H1 (cell line): ENCODE measurements around the gene DPM3. TPM values are rescaled to one million over a fixed set of nuclear protein-coding genes. Genes with fewer than 3 reads are reported as not detected.

Experiments
- CTCF ChIA-PET: fragments of 300-600 bp; sonication (Branson Sonifier 250); formaldehyde crosslinking; loops from one replicate; lab custom pipeline; 2021; ENCODE audit not compliant: partially characterized antibody; lab: Charles Lee
- POLR2A ChIA-PET: fragments of 300-600 bp; sonication (Branson Sonifier 250); formaldehyde crosslinking; loops from one replicate; lab custom pipeline; 2021; ENCODE audit warnings: inconsistent platforms; ENCODE audit not compliant: partially characterized antibody; lab: Charles Lee
- DNase-seq, 2 experiments: peaks; one replicate each; pipeline versions ENCODE4 v3.0.0 to v3.0.0-alpha.2; 2010 to 2022; ENCODE audit warnings: low spot score in 2 of 2, low read depth in 1 of 2, mixed read lengths in 1 of 2
- FAIRE-seq: peaks from 2 replicates; lab custom pipeline; 2011; peaks lifted over from hg19 to GRCh38; lab: Jason Lieb, UNC
- H2AFZ ChIP-seq: 2 replicates; pipeline ENCODE4 v1.8.1; 2012; ENCODE audit warnings: low read length, inconsistent platforms
- H2AK5ac ChIP-seq: 2 replicates; pipeline ENCODE4 v1.6.1; 2013; ENCODE audit warnings: low read depth, low read length
- H2BK120ac ChIP-seq: replicated peaks from 2 replicates; pipeline ENCODE3; 2013; ENCODE audit warnings: low read depth, low read length, inconsistent platforms
- H2BK12ac ChIP-seq: 2 replicates; pipeline ENCODE4 v1.6.1; 2013; ENCODE audit warnings: low read depth, low read length
- H2BK15ac ChIP-seq: 2 replicates; pipeline ENCODE4 v1.6.1; 2013; ENCODE audit warnings: low read length
- H2BK20ac ChIP-seq: 2 replicates; pipeline ENCODE4 v1.6.1; 2013; ENCODE audit warnings: low read length
- H2BK5ac ChIP-seq: 2 replicates; pipeline ENCODE4 v1.6.1; 2013; ENCODE audit warnings: low read depth, low read length
- H3K14ac ChIP-seq: 2 replicates; pipeline ENCODE4 v1.6.1; 2013; ENCODE audit warnings: inconsistent platforms; ENCODE audit not compliant: insufficient read length
- H3K18ac ChIP-seq: 2 replicates; pipeline ENCODE4 v1.6.1; 2013; ENCODE audit warnings: low read length; ENCODE audit errors: extremely low read depth
- H3K23ac ChIP-seq: 2 replicates; pipeline ENCODE4 v1.6.1; 2013; ENCODE audit warnings: inconsistent platforms; ENCODE audit not compliant: insufficient read length
- H3K23me2 ChIP-seq: 2 replicates; pipeline ENCODE4 v1.6.1; 2013; ENCODE audit warnings: low read depth, low read length
- H3K27ac ChIP-seq: 2 replicates; pipeline ENCODE4 v1.6.1; 2011; ENCODE audit warnings: low read depth, low read length, inconsistent platforms
- H3K27me3 ChIP-seq, 4 experiments: replicated peaks in 1 of 4; 1 replicate in 1 of 4; 2 replicates in 3 of 4; pipeline versions ENCODE4 v1.6.1 to v1.8.1; 2011 to 2013; ENCODE audit warnings: low read length in 3 of 4, mild to moderate bottlenecking in 3 of 4, inconsistent platforms in 2 of 4, mixed read lengths in 2 of 4, moderate library complexity in 1 of 4; ENCODE audit not compliant: control insufficient read depth in 3 of 4, insufficient read depth in 3 of 4; ENCODE audit errors: extremely low read depth in 1 of 4
- H3K36me3 ChIP-seq, 4 experiments: 2 replicates each; pipeline versions ENCODE4 v1.6.1 to v1.8.1; 2011 to 2013; ENCODE audit warnings: mild to moderate bottlenecking in 4 of 4, low read length in 3 of 4, moderate library complexity in 2 of 4, control low read depth in 1 of 4, inconsistent platforms in 1 of 4; ENCODE audit not compliant: insufficient read depth in 4 of 4, control insufficient read depth in 2 of 4
- H3K4ac ChIP-seq: replicated peaks from 2 replicates; pipeline ENCODE3; 2013; ENCODE audit warnings: low read length, low read depth, mixed read lengths, inconsistent platforms; ENCODE audit not compliant: insufficient read length
- H3K4me1 ChIP-seq, 4 experiments: replicated peaks in 1 of 4; 1 replicate in 1 of 4; 2 replicates in 3 of 4; pipeline versions ENCODE4 v1.6.1 to v1.8.1; 2011 to 2013; ENCODE audit warnings: low read length in 3 of 4, inconsistent platforms in 2 of 4, mixed read lengths in 1 of 4; ENCODE audit not compliant: insufficient read depth in 4 of 4, control insufficient read depth in 3 of 4
- H3K4me2 ChIP-seq, 2 experiments: 2 replicates each; pipeline versions ENCODE4 v1.6.1 to v1.8.1; 2011 to 2013; ENCODE audit warnings: low read depth in 2 of 2, low read length in 2 of 2, control low read depth in 1 of 2, inconsistent platforms in 1 of 2, mild to moderate bottlenecking in 1 of 2; ENCODE audit not compliant: insufficient read depth in 1 of 2
- H3K4me3 ChIP-seq, 4 experiments: fragments of 200-600, 300-600 bp in 1 of 4; sonication (generic), shearing (Covaris generic), sonication (Bioruptor Twin) in 1 of 4; 2 replicates each; pipeline versions ENCODE4 v1.5.1 to v1.8.1; 2011 to 2016; ENCODE audit warnings: low read length in 4 of 4, low read depth in 3 of 4, control low read depth in 2 of 4, inconsistent platforms in 2 of 4, mild to moderate bottlenecking in 2 of 4, mixed read lengths in 1 of 4, moderate library complexity in 1 of 4; ENCODE audit not compliant: insufficient read depth in 2 of 4; ENCODE audit errors: extremely low read depth in 1 of 4
- H3K56ac ChIP-seq: replicated peaks from 2 replicates; pipeline ENCODE3; 2013; ENCODE audit warnings: low read depth, mild to moderate bottlenecking, mixed read lengths, low read length, inconsistent platforms; ENCODE audit not compliant: insufficient read length
- H3K79me1 ChIP-seq: 2 replicates; pipeline ENCODE4 v1.6.1; 2013; ENCODE audit warnings: low read depth, low read length, control low read depth
- H3K79me2 ChIP-seq, 2 experiments: 2 replicates each; pipeline versions ENCODE4 v1.6.1 to v1.8.1; 2012 to 2013; ENCODE audit warnings: low read length in 2 of 2, mild to moderate bottlenecking in 2 of 2, inconsistent platforms in 1 of 2; ENCODE audit not compliant: insufficient read depth in 2 of 2, control insufficient read depth in 1 of 2
- H3K9ac ChIP-seq, 4 experiments: replicated peaks in 1 of 4; 1 replicate in 1 of 4; 2 replicates in 3 of 4; pipeline versions ENCODE4 v1.6.1 to v1.8.1; 2011 to 2013; ENCODE audit warnings: low read depth in 3 of 4, low read length in 3 of 4, control low read depth in 2 of 4, mild to moderate bottlenecking in 2 of 4, moderate library complexity in 2 of 4, inconsistent platforms in 1 of 4; ENCODE audit errors: extremely low read depth in 1 of 4
- H3K9me3 ChIP-seq, 2 experiments: 2 replicates each; pipeline versions ENCODE4 v1.6.1 to v1.8.1; 2012 to 2013; ENCODE audit warnings: mild to moderate bottlenecking in 2 of 2, moderate library complexity in 2 of 2, control low read depth in 1 of 2, inconsistent platforms in 1 of 2, low read depth in 1 of 2, low read length in 1 of 2, mixed read lengths in 1 of 2; ENCODE audit not compliant: insufficient read depth in 2 of 2
- H4K20me1 ChIP-seq, 2 experiments: replicated peaks in 1 of 2; 2 replicates each; pipeline versions ENCODE3 to v1.8.1; 2011 to 2013; ENCODE audit warnings: inconsistent platforms in 2 of 2, low read length in 2 of 2, mild to moderate bottlenecking in 1 of 2; ENCODE audit not compliant: insufficient read depth in 2 of 2, control insufficient read depth in 1 of 2
- H4K5ac ChIP-seq: 2 replicates; pipeline ENCODE4 v1.6.1; 2013; ENCODE audit warnings: low read length, low read depth, mixed read lengths, inconsistent platforms; ENCODE audit not compliant: insufficient read length
- H4K8ac ChIP-seq: 2 replicates; pipeline ENCODE4 v1.8.0; 2013; ENCODE audit warnings: mild to moderate bottlenecking, moderate library complexity, low read length, inconsistent platforms; ENCODE audit not compliant: insufficient read depth; ENCODE audit errors: extremely low read depth
- H4K91ac ChIP-seq: replicated peaks from 2 replicates; pipeline ENCODE3; 2013; ENCODE audit warnings: low read length, mixed read lengths, inconsistent platforms; ENCODE audit not compliant: insufficient read length
- BCL11A ChIP-seq, 2 experiments: IDR thresholded peaks; one replicate each; pipeline ENCODE4 v1.6.1; 2011; ENCODE audit warnings: low read depth in 2 of 2, low read length in 2 of 2, mild to moderate bottlenecking in 2 of 2
- E2F6 ChIP-seq: IDR thresholded peaks from 2 replicates; pipeline ENCODE4 v1.6.1; 2012; ENCODE audit warnings: inconsistent platforms
- KDM4A ChIP-seq: IDR thresholded peaks from one replicate; pipeline ENCODE4 v1.7.1; 2012; ENCODE audit warnings: low read depth, mild to moderate bottlenecking, moderate library complexity, low read length, inconsistent platforms; ENCODE audit not compliant: severe bottlenecking
- RAD21 ChIP-seq, 2 experiments: IDR thresholded peaks in 1 of 2; conservative IDR thresholded peaks in 1 of 2; 2 replicates each; pipeline ENCODE4 v1.6.1; 2011; ENCODE audit warnings: low read depth in 2 of 2, low read length in 2 of 2, improper control_type of control experiment in 1 of 2, inconsistent platforms in 1 of 2, mild to moderate bottlenecking in 1 of 2, moderate library complexity in 1 of 2
- SP1 ChIP-seq: IDR thresholded peaks from 2 replicates; pipeline ENCODE4 v1.6.1; 2011; ENCODE audit warnings: low read depth, low read length
- SUZ12 ChIP-seq: fragments of 200-600 bp; sonication (generic); IDR thresholded peaks from 2 replicates; pipeline ENCODE4 v1.6.1; 2012; ENCODE audit warnings: mild to moderate bottlenecking, inconsistent platforms, low read length, moderate library complexity, mixed read lengths
- TAF7 ChIP-seq: optimal IDR thresholded peaks from 2 replicates; pipeline ENCODE3; 2011; ENCODE audit warnings: low read depth, mild to moderate bottlenecking, inconsistent platforms, low read length, moderate library complexity, borderline replicate concordance
- WGBS, 2 experiments: shearing (Covaris generic) in 1 of 2; methylation state at CpG; one replicate each; pipeline versions ENCODE4 v1.1.6 to v1.1.7; 2013 to 2015; ENCODE audit warnings: low lambda C conversion rate in 2 of 2, mixed read lengths in 2 of 2, inconsistent platforms in 1 of 2, low coverage in 1 of 2, missing lambda C conversion rate in 1 of 2; ENCODE audit not compliant: insufficient replicate concordance in 2 of 2, insufficient coverage in 1 of 2, insufficient read length in 1 of 2; ENCODE audit errors: extremely low coverage in 1 of 2, missing lambda C conversion rate in 1 of 2; 5-methylcytosine and 5-hydroxymethylcytosine counted together
- polyA plus RNA-seq, 7 experiments: library from polyadenylated mRNA; depleted of rRNA in 3 of 7; stranded (reverse) in 5 of 7; unstranded in 2 of 7; fragments of >200 nt in 5 of 7; fragments of 200-250 nt in 2 of 7; gene quantifications; 1 replicate in 5 of 7; 2 replicates in 1 of 7; 4 replicates in 1 of 7; pipeline versions ENCODE4 v1.2.1 to v1.2.3, GENCODE V29; 2011 to 2013; ENCODE audit warnings: missing spikeins in 2 of 7, mixed read lengths in 2 of 7
- total RNA-seq: library from RNA; stranded (reverse); fragmentation: NEBNext Ultra II Directional; extraction: Animal tissue kit (Norgen Biotek cat#: 25700); gene quantifications from 2 replicates; pipeline ENCODE4 v1.2.1, GENCODE V29; 2021

Gene DPM3
- total and polyA plus RNA-seq, 2 of the 8 experiments (the other 6 are each of a cell fraction or from before 2014, with no cell fraction given), result 44.8 to 227 TPM

GRCh38 chr1:155141749-155142148, 1.4 kb upstream of the DPM3 start:
- Histone ChIP-seq H3K23ac (no peak overlapping the region), H4K5ac (no peak overlapping the region), H4K8ac (no peak overlapping the region), H4K20me1 (no peaks in the 10 kb centered on the region), H3K27ac (no peak overlapping the region), H3K4me3 (no peak overlapping the region), H4K91ac (no peak overlapping the region), H3K9ac (no peak overlapping the region), H3K79me2 (peaks cover 0 to 2% of the 10 kb centered on the region in 2 experiments; a peak in 1 of 4 replicates), H3K4me1 (peaks cover 0 to 7% (median 6%) of the 10 kb centered on the region in 4 experiments; a peak in 4 of 7 replicates), H2AK5ac (no peak overlapping the region), H3K56ac (no peak overlapping the region)
- POLR2A ChIA-PET, result no interaction called here
- no peak for DNase-seq
- TF ChIP-seq SUZ12, result no peak
- no peak for TF ChIP-seq E2F6
- no peak for TF ChIP-seq KDM4A
- TF ChIP-seq BCL11A (IDR thresholded peaks at IDR 0.05; ENCODE audit: low read depth in 2 of 2, low read length in 2 of 2), result no peak
- no peak for TF ChIP-seq RAD21 (IDR thresholded peaks at IDR 0.05 in 1 of 2, conservative IDR thresholded peaks at IDR 0.05 in 1 of 2; ENCODE audit: low read depth in 2 of 2, low read length in 2 of 2)
- TF ChIP-seq SP1, result no peak
- no peak for TF ChIP-seq TAF7
- TF ChIP-seq, all 59 proteins: peak for 0
- H3K14ac ChIP-seq, result no peak overlapping the region
- no peak overlapping the region for H3K4ac ChIP-seq
- FAIRE-seq, result no peak
- H2BK5ac ChIP-seq, result no peak overlapping the region
- H3K23me2 ChIP-seq, result peaks cover 4% of the 10 kb centered on the region; the same call in 1 of the 2 replicates
- H3K9me3 ChIP-seq, result no peaks in the 10 kb centered on the region
- CTCF ChIA-PET, result interaction anchor here (0.7 to 2.4 kb wide), 4 partner anchors 17 to 56 kb away, joined by 3 to 11 read pairs (median 4); no protein-coding TSS in a partner anchor
- H3K27me3 ChIP-seq, result no peaks in the 10 kb centered on the region
- no peak overlapping the region for H2BK120ac ChIP-seq
- no peak overlapping the region for H2BK15ac ChIP-seq
- H2BK20ac ChIP-seq, result no peak overlapping the region
- WGBS, 2 experiments, result 91% methylated on average over 7 of the region's 7 CpGs; no CpG with 5 or more reads in 1 of the 2 experiments
- H3K4me2 ChIP-seq, result no peak overlapping the region
- no peak overlapping the region for H2AFZ ChIP-seq
- H3K18ac ChIP-seq, result no peak overlapping the region
- no peaks in the 10 kb centered on the region; the same call in 1 of the 2 replicates for H3K79me1 ChIP-seq
- H2BK12ac ChIP-seq, result no peak overlapping the region
- H3K36me3 ChIP-seq, result no peaks in the 10 kb centered on the region; a peak in 1 of 8 replicates
